SK-N-SH treated with all-trans-retinoic acid at 6 μM for 48 hours (cell line): ENCODE data around the gene DCAF8L2.

ENCODE experiments used
- ATAC-seq: fragments of 200-7000 bp; cut with Tn5 transposase; 3 replicates; pipeline ENCODE4 v1.9.1; 2020; ENCODE audit warnings: mild to moderate bottlenecking, moderate library complexity
- ARNTL ChIP-seq: fragments of 450-650 bp; formaldehyde crosslinking; IDR thresholded peaks from 2 replicates; pipeline ENCODE4 v1.5.0; 2020; ENCODE audit warnings: low read depth, mild to moderate bottlenecking, moderate library complexity, borderline replicate concordance
- BACH2 ChIP-seq: fragments of 250-450 bp; sonication (Bioruptor Pico); IDR thresholded peaks from 2 replicates; pipeline ENCODE4 v1.9.0; 2021; ENCODE audit warnings: mild to moderate bottlenecking, borderline replicate concordance
- CSDC2 ChIP-seq: fragments of 250-450 bp; sonication (Bioruptor Pico); IDR thresholded peaks from 2 replicates; pipeline ENCODE4 v1.5.0; 2020; ENCODE audit warnings: mild to moderate bottlenecking, moderate library complexity
- ESRRG ChIP-seq: fragments of 250-450 bp; sonication (Bioruptor Pico); IDR thresholded peaks from 2 replicates; pipeline ENCODE4 v1.6.1; 2021; ENCODE audit warnings: mild to moderate bottlenecking
- GLIS3 ChIP-seq: fragments of 250-450 bp; sonication (Bioruptor Pico); IDR thresholded peaks from 2 replicates; pipeline ENCODE4 v1.5.0; 2020; ENCODE audit warnings: mild to moderate bottlenecking, moderate library complexity
- ISL1 ChIP-seq: fragments of 250-450 bp; sonication (Bioruptor Pico); IDR thresholded peaks from 2 replicates; pipeline ENCODE4 v2.1.2; 2022; ENCODE audit warnings: mild to moderate bottlenecking, moderate library complexity
- OSR1 ChIP-seq: fragments of 250-450 bp; sonication (Bioruptor Pico); IDR thresholded peaks from 2 replicates; pipeline ENCODE4 v1.8.0; 2022; ENCODE audit warnings: moderate library complexity, mild to moderate bottlenecking, inconsistent platforms
- PATZ1 ChIP-seq: fragments of 250-450 bp; sonication (Bioruptor Pico); IDR thresholded peaks from 2 replicates; pipeline ENCODE4 v1.8.0; 2020; ENCODE audit warnings: mild to moderate bottlenecking, moderate library complexity, borderline replicate concordance
- POU6F1 ChIP-seq: fragments of 250-450 bp; sonication (Bioruptor Pico); IDR thresholded peaks from 2 replicates; pipeline ENCODE4 v1.8.0; 2021; ENCODE audit warnings: low read depth, mild to moderate bottlenecking, moderate library complexity, borderline replicate concordance
- PPARA ChIP-seq: fragments of 250-450 bp; sonication (Bioruptor Pico); IDR thresholded peaks from 2 replicates; pipeline ENCODE4 v1.5.0; 2020; ENCODE audit warnings: mild to moderate bottlenecking, borderline replicate concordance
- RARB ChIP-seq: fragments of 250-450 bp; sonication (Bioruptor Pico); IDR thresholded peaks from 2 replicates; pipeline ENCODE4 v1.8.0; 2021; ENCODE audit warnings: mild to moderate bottlenecking, moderate library complexity
- SNAI2 ChIP-seq: fragments of 250-450 bp; sonication (Bioruptor Pico); IDR thresholded peaks from 2 replicates; pipeline ENCODE4 v1.5.0; 2020; ENCODE audit warnings: mild to moderate bottlenecking, moderate library complexity
- TCF4 ChIP-seq: fragments of 250-450 bp; sonication (Bioruptor Pico); IDR thresholded peaks from 2 replicates; pipeline ENCODE4 v1.8.0; 2021; ENCODE audit warnings: mild to moderate bottlenecking, moderate library complexity, borderline replicate concordance
- TOX ChIP-seq: fragments of 250-450 bp; sonication (Bioruptor Pico); IDR thresholded peaks from 2 replicates; pipeline ENCODE4 v1.8.0; 2021; ENCODE audit warnings: mild to moderate bottlenecking, moderate library complexity, borderline replicate concordance
- TSHZ2 ChIP-seq: fragments of 250-450 bp; sonication (Bioruptor Pico); IDR thresholded peaks from 2 replicates; pipeline ENCODE4 v1.5.0; 2020; ENCODE audit warnings: mild to moderate bottlenecking, moderate library complexity
- ZC3H10 ChIP-seq: fragments of 250-450 bp; sonication (Bioruptor Pico); IDR thresholded peaks from 2 replicates; pipeline ENCODE4 v1.5.1; 2021; ENCODE audit warnings: mild to moderate bottlenecking, moderate library complexity
- ZFP3 ChIP-seq: fragments of 250-450 bp; sonication (Bioruptor Pico); IDR thresholded peaks from 2 replicates; pipeline ENCODE4 v1.5.0; 2020; ENCODE audit warnings: mild to moderate bottlenecking, moderate library complexity
- ZFP30 ChIP-seq: fragments of 450-650 bp; formaldehyde crosslinking; IDR thresholded peaks from 2 replicates; pipeline ENCODE4 v1.5.0; 2022; ENCODE audit warnings: mild to moderate bottlenecking, moderate library complexity
- ZNF565 ChIP-seq: fragments of 450-650 bp; formaldehyde crosslinking; conservative IDR thresholded peaks from 2 replicates; pipeline ENCODE4 v1.5.0; 2020; ENCODE audit warnings: low read depth, mild to moderate bottlenecking, moderate library complexity
- ZNF8 ChIP-seq: fragments of 450-650 bp; formaldehyde crosslinking; IDR thresholded peaks from 2 replicates; pipeline ENCODE4 v1.5.0; 2020; ENCODE audit warnings: mild to moderate bottlenecking, moderate library complexity
- TF ChIP-seq, protein P1 (sequence below): fragments of 250-450 bp; sonication (Bioruptor Pico); IDR thresholded peaks from 2 replicates; pipeline ENCODE4 v1.5.1; 2021; ENCODE audit warnings: mild to moderate bottlenecking, moderate library complexity
- TF ChIP-seq, protein P2 (sequence below): fragments of 250-450 bp; sonication (Bioruptor Pico); IDR thresholded peaks from 2 replicates; pipeline ENCODE4 v1.5.1; 2020; ENCODE audit warnings: low read depth, mild to moderate bottlenecking, moderate library complexity

DCAF8L2 gene

DNA sequence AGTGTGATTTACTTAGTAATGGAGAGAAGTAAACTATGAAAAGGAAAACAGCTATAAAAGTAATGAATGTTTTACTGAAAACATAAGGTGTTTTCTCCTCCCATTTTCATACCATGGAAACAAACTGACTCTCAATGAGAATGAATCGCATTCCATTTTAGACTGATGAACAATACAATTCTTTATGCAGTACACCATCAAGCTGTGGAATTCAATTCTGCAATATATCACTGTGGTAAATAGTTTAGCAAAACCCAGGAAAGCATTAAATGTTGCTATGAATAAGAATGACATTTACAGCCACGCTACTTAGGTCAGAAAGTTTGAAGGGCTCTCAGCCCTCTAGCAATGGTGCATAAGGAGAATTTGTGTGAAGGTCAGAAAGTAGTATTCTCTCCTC, 7.4 kb downstream of the DCAF8L2 start:
- ATAC-seq: no peak
- TF ChIP-seq BACH2 (CRISPR knock-in tag) (no peak), TCF4 (CRISPR knock-in tag) (no peak), ZFP30 (CRISPR knock-in tag) (no peak)

DNA sequence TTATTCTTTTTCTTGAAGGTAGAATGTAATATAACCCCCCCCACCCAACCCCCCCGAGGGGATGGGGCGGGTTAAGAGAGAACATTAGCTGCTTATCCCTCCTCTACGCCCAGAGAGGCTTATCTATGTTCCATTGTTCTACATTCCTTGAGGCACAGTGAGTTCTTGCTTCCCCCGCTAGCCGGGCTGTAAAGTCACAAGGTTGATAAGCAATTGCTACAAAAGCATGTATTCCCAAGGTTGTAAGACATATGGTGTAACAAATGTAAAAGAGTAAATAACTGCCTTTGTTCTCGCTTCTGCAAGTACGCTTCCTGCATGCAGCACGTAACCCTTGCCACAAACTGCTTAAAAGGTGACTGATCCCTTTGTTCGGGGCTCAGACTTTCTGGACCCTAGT, 8.2 kb downstream of the DCAF8L2 start:
- no peak for ATAC-seq
- TF ChIP-seq CSDC2 (CRISPR knock-in tag) (no peak), ARNTL (CRISPR knock-in tag) (no peak), BACH2 (CRISPR knock-in tag) (no peak), ZC3H10 (CRISPR knock-in tag) (no peak), ISL1 (CRISPR knock-in tag) (no peak)

GRCh38 chrX:27599928-27600327, 9.8 kb downstream of the DCAF8L2 start:
- TF ChIP-seq ISL1 (CRISPR knock-in tag): no peak
- TF ChIP-seq RARB (CRISPR knock-in tag): no peak
- no peak for TF ChIP-seq GLIS3 (CRISPR knock-in tag)
- no peak for TF ChIP-seq ZC3H10 (CRISPR knock-in tag)
- TF ChIP-seq BACH2 (CRISPR knock-in tag): no peak
- no peak for TF ChIP-seq TOX
- no peak for TF ChIP-seq OSR1
- TF ChIP-seq SNAI2 (CRISPR knock-in tag): no peak
- no peak for TF ChIP-seq PATZ1 (CRISPR knock-in tag)
- no peak for TF ChIP-seq ZFP3 (CRISPR knock-in tag)
- TF ChIP-seq, protein P1, sequence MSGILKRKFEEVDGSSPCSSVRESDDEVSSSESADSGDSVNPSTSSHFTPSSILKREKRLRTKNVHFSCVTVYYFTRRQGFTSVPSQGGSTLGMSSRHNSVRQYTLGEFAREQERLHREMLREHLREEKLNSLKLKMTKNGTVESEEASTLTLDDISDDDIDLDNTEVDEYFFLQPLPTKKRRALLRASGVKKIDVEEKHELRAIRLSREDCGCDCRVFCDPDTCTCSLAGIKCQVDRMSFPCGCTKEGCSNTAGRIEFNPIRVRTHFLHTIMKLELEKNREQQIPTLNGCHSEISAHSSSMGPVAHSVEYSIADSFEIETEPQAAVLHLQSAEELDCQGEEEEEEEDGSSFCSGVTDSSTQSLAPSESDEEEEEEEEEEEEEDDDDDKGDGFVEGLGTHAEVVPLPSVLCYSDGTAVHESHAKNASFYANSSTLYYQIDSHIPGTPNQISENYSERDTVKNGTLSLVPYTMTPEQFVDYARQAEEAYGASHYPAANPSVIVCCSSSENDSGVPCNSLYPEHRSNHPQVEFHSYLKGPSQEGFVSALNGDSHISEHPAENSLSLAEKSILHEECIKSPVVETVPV (CRISPR knock-in tag): no peak
- no peak for TF ChIP-seq ZFP30 (CRISPR knock-in tag)
- no peak for TF ChIP-seq ZNF565 (CRISPR knock-in tag)
- no peak for TF ChIP-seq ARNTL (CRISPR knock-in tag)
- no peak for TF ChIP-seq TCF4 (CRISPR knock-in tag)
- TF ChIP-seq, protein P2, sequence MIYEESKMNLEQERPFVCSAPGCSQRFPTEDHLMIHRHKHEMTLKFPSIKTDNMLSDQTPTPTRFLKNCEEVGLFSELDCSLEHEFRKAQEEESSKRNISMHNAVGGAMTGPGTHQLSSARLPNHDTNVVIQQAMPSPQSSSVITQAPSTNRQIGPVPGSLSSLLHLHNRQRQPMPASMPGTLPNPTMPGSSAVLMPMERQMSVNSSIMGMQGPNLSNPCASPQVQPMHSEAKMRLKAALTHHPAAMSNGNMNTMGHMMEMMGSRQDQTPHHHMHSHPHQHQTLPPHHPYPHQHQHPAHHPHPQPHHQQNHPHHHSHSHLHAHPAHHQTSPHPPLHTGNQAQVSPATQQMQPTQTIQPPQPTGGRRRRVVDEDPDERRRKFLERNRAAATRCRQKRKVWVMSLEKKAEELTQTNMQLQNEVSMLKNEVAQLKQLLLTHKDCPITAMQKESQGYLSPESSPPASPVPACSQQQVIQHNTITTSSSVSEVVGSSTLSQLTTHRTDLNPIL (CRISPR knock-in tag): no peak
- TF ChIP-seq PPARA: no peak
- TF ChIP-seq POU6F1 (CRISPR knock-in tag): no peak
- no peak for ATAC-seq

DNA sequence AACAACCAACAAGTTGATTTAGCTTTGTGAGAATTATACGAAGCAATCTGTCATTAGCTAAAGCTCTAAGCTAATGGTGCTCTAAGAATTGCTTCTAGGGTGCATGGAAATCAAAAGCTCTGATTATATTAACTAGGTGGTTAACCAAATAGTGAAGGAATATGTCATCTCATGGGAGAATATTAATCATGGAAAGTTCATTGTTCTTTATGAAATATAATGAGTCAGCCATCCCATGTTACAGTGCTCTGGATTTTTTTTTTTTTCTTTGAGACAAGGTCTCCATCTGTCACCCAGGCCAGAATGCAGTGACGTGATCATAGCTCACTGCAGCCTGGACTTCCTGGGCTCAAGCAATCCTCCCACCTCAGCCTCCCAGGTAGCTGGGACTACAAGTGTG, 10.5 kb downstream of the DCAF8L2 start:
- no peak for ATAC-seq
- TF ChIP-seq CSDC2 (CRISPR knock-in tag) (no peak), POU6F1 (CRISPR knock-in tag) (no peak), ESRRG (CRISPR knock-in tag) (no peak), ZFP3 (CRISPR knock-in tag) (no peak), SNAI2 (CRISPR knock-in tag) (no peak), ARNTL (CRISPR knock-in tag) (no peak), TSHZ2 (CRISPR knock-in tag) (no peak), ZNF8 (CRISPR knock-in tag) (no peak), ZNF565 (CRISPR knock-in tag) (no peak), BACH2 (CRISPR knock-in tag) (no peak), RARB (CRISPR knock-in tag) (no peak)
- TF ChIP-seq, protein P2 (CRISPR knock-in tag): no peak
- TF ChIP-seq, protein P1 (CRISPR knock-in tag): no peak
